SK-N-SH (cell line): Measurements from ENCODE around the gene TMUB1. TPM values are rescaled to one million over a fixed set of nuclear protein-coding genes. Genes with fewer than 3 reads are reported as not detected.

Experiments
- CTCF ChIA-PET: fragments of 300-600, 350-600 bp; formaldehyde crosslinking; extraction: SDS; loops from one replicate; lab custom pipeline; 2021; lab: Yijun Ruan, JAX
- POLR2A ChIA-PET: fragments of 350-600 bp; sonication (Branson Sonifier 250); formaldehyde crosslinking; extraction: SDS; loops from one replicate; lab custom pipeline; 2020; ENCODE audit warnings: antibody characterized with exemption, inconsistent platforms; lab: Yijun Ruan, JAX
- DNase-seq: peaks from one replicate; pipeline ENCODE4 v3.0.0; 2012
- H2AFZ ChIP-seq: fragments of 200-600 bp; sonication (generic); 2 replicates; pipeline ENCODE4 v1.8.1; 2016; ENCODE audit warnings: antibody characterized with exemption, mild to moderate bottlenecking, low read depth
- H3F3A ChIP-seq: fragments of 200-600 bp; sonication (generic); replicated peaks from 2 replicates; pipeline ENCODE3; 2016; ENCODE audit warnings: antibody characterized with exemption, mild to moderate bottlenecking; ENCODE audit not compliant: insufficient read depth
- H3K27ac ChIP-seq, 2 experiments: fragments of 200-500 bp in 1 of 2; fragments of 200-600 bp in 1 of 2; sonication (Bioruptor generic) in 1 of 2; sonication (generic), shearing (Covaris generic) in 1 of 2; 2 replicates each; pipeline versions ENCODE4 v1.5.1 to v1.6.1; 2014 to 2016; ENCODE audit warnings: low read depth in 2 of 2, inconsistent platforms in 1 of 2, low read length in 1 of 2, mild to moderate bottlenecking in 1 of 2, mixed read lengths in 1 of 2
- H3K27me3 ChIP-seq: fragments of 200-600 bp; sonication (generic), shearing (Covaris generic); 2 replicates; pipeline ENCODE4 v1.6.1; 2016; ENCODE audit warnings: mixed run types; ENCODE audit not compliant: insufficient read depth
- H3K36me3 ChIP-seq, 2 experiments: fragments of 200-500 bp in 1 of 2; fragments of 200-600 bp in 1 of 2; sonication (Bioruptor generic) in 1 of 2; sonication (generic) in 1 of 2; replicated peaks in 1 of 2; 2 replicates each; pipeline versions ENCODE3 to v1.5.1; 2014 to 2016; ENCODE audit warnings: low read length in 1 of 2, mild to moderate bottlenecking in 1 of 2; ENCODE audit not compliant: insufficient read depth in 2 of 2, control insufficient read depth in 1 of 2
- H3K4me1 ChIP-seq, 2 experiments: fragments of 200-500 bp in 1 of 2; fragments of 200-600 bp in 1 of 2; sonication (Bioruptor generic) in 1 of 2; sonication (generic), shearing (Covaris generic) in 1 of 2; 2 replicates each; pipeline versions ENCODE4 v1.5.1 to v1.6.1; 2014 to 2016; ENCODE audit warnings: low read depth in 1 of 2, low read length in 1 of 2, mixed run types in 1 of 2; ENCODE audit not compliant: insufficient read depth in 2 of 2, control insufficient read depth in 1 of 2
- H3K4me2 ChIP-seq: fragments of 200-600 bp; sonication (generic), shearing (Covaris generic); 2 replicates; pipeline ENCODE4 v1.6.1; 2017; ENCODE audit warnings: mixed run types
- H3K4me3 ChIP-seq, 2 experiments: fragments of 200-500 bp in 1 of 2; fragments of 200-600 bp in 1 of 2; sonication (Bioruptor generic) in 1 of 2; sonication (generic), shearing (Covaris generic) in 1 of 2; 2 replicates each; pipeline versions ENCODE4 v1.5.1 to v1.8.1; 2014 to 2016; ENCODE audit warnings: low read depth in 2 of 2, inconsistent platforms in 1 of 2, low read length in 1 of 2, mild to moderate bottlenecking in 1 of 2, mixed read lengths in 1 of 2, moderate library complexity in 1 of 2
- H3K79me2 ChIP-seq: fragments of 200-600 bp; sonication (generic); 2 replicates; pipeline ENCODE4 v1.8.1; 2017; ENCODE audit warnings: mild to moderate bottlenecking; ENCODE audit not compliant: insufficient read depth
- H3K9ac ChIP-seq: fragments of 200-600 bp; sonication (generic); 2 replicates; pipeline ENCODE4 v1.6.1; 2017; ENCODE audit warnings: mixed run types
- H3K9me2 ChIP-seq: fragments of 200-600 bp; sonication (generic); 2 replicates; pipeline ENCODE4 v1.6.1; 2017; ENCODE audit warnings: mixed run types
- H3K9me3 ChIP-seq: fragments of 200-600 bp; sonication (generic); 2 replicates; pipeline ENCODE4 v1.6.1; 2017; ENCODE audit warnings: mixed run types, mild to moderate bottlenecking, moderate library complexity
- H4K20me1 ChIP-seq: fragments of 200-600 bp; sonication (generic); 2 replicates; pipeline ENCODE4 v1.6.1; 2017; ENCODE audit warnings: mild to moderate bottlenecking, mixed run types; ENCODE audit not compliant: insufficient read depth
- CHD2 ChIP-seq: fragments of 150-350 bp; IDR thresholded peaks from 2 replicates; pipeline ENCODE4 v1.6.1; 2018; ENCODE audit warnings: low read length; ENCODE audit not compliant: partially characterized antibody
- EZH2phosphoT487 ChIP-seq: fragments of 200-600 bp; sonication (generic); IDR thresholded peaks from 2 replicates; pipeline ENCODE4 v1.6.1; 2017; ENCODE audit warnings: low read depth, mixed run types, mild to moderate bottlenecking, antibody characterized with exemption, moderate library complexity, borderline replicate concordance
- GATA2 ChIP-seq: sonication (generic); formaldehyde crosslinking; IDR thresholded peaks from 2 replicates; pipeline ENCODE4 v1.5.0; 2020; ENCODE audit warnings: mild to moderate bottlenecking, missing genetic modification reagents
- NFIC ChIP-seq: IDR thresholded peaks from 2 replicates; pipeline ENCODE4 v1.4.0; 2012; ENCODE audit warnings: borderline replicate concordance
- RAD21 ChIP-seq: IDR thresholded peaks from 2 replicates; pipeline ENCODE4 v1.6.1; 2012; ENCODE audit warnings: mild to moderate bottlenecking, low read length
- SIN3A ChIP-seq: IDR thresholded peaks from 2 replicates; pipeline ENCODE4 v1.6.1; 2012; ENCODE audit warnings: low read depth, mild to moderate bottlenecking, low read length, moderate library complexity, borderline replicate concordance
- SMC3 ChIP-seq: IDR thresholded peaks from 2 replicates; pipeline ENCODE4 v1.6.1; 2012; ENCODE audit warnings: low read depth, low read length, improper control_type of control experiment
- TAF1 ChIP-seq: IDR thresholded peaks from 2 replicates; pipeline ENCODE4 v1.6.1; 2012; ENCODE audit warnings: low read depth, mild to moderate bottlenecking, low read length, moderate library complexity, borderline replicate concordance
- TCF12 ChIP-seq: IDR thresholded peaks from 2 replicates; pipeline ENCODE4 v1.4.0; 2012
- WGBS: methylation state at CpG from one replicate; pipeline ENCODE4 v1.1.6; 2017; ENCODE audit warnings: low lambda C conversion rate; 5-methylcytosine and 5-hydroxymethylcytosine counted together
- polyA plus RNA-seq, 3 experiments: library from polyadenylated mRNA; depleted of rRNA; stranded (reverse); fragments of >200 nt; gene quantifications; 2 replicates each; pipeline ENCODE4 v1.2.3, GENCODE V29; 2012
- TF ChIP-seq, protein P1 (sequence below): IDR thresholded peaks from 2 replicates; pipeline ENCODE4 v1.6.1; 2012; ENCODE audit warnings: mild to moderate bottlenecking, low read depth, low read length, moderate library complexity
- TF ChIP-seq, protein P2 (sequence below): IDR thresholded peaks from 2 replicates; pipeline ENCODE4 v1.4.0; 2012; ENCODE audit warnings: low read depth, borderline replicate concordance
- TF ChIP-seq, protein P3 (sequence below): IDR thresholded peaks from 2 replicates; pipeline ENCODE4 v1.4.0; 2012; ENCODE audit warnings: low read depth

The TMUB1 gene
- polyA plus RNA-seq, 1 of the 3 experiments (the other 2 are of a cell fraction): 60.6 TPM

DNA sequence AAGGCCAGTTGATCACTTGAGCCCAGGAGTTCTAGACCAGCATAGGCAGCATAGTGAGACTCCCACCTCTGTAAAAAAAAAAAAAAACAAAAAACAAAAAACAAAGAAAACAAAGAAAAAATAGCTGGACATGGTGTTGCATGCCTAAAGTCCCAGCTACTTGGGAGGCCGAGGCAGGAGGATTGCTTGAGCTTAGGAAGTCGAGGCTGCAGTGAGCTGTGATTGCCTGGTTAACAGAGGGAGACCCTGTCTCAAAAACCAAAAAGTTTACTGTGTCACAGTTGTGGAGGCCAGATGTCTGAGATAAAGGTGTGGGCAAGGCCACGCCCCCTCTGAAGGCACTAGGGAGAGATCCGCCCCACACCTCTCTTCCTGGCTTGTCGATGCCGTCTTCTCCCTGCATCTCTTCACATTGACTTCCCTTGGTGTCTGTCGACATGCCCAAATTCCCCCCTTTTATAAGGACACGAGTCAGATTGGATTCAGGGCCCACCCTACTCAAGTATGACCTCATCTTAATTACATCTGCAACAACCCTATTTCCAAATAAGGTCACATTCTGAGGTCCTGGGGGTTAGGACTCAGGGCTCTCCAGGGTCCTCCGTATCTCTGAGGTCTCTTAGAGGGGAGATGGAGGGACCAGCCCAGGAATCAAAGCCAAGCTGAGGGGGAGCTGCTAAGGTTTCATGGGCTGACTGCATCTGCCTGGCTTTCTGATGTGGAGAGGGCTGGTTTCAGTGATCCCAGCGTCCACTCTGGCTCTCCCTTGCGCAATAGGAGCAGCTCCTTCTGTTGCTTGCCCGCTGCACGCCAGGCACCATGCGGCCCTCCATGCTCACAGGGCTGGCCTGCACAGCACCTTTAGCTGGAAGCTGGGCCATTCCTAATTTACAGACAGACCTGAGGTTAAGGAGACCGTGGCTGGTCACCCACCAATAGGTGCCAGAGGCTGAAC lies 26.1 kb upstream of the TMUB1 start:
- H4K20me1 ChIP-seq: peaks cover 98% of the 10 kb centered on the region
- peaks cover 23 to 29% of the 10 kb centered on the region in 2 experiments for H3K4me1 ChIP-seq
- ChIA-PET CTCF (interaction anchor here (0.9 to 18.7 kb wide), 18 partner anchors 8 to 211 kb away, joined by 3 to 474 read pairs (median 8); partner anchors contain the start of genes ABCB8, AGAP3, CDK5 and FASTK), POLR2A (interaction anchor here (0.8 kb wide), 1 partner anchor 70 kb away, joined by 4 read pairs; no protein-coding TSS in a partner anchor)
- no peak overlapping the region for H3K4me2 ChIP-seq
- peaks cover 52% of the 10 kb centered on the region for H3F3A ChIP-seq
- no peak overlapping the region for H2AFZ ChIP-seq
- H3K36me3 ChIP-seq: peaks cover 0 to under 1% of the 10 kb centered on the region in 2 experiments
- no peak overlapping the region for H3K4me3 ChIP-seq
- no peaks in the 10 kb centered on the region for H3K27me3 ChIP-seq
- no peak for DNase-seq
- 83% methylated on average over 15 of the region's 15 CpGs for WGBS
- no peak overlapping the region for H3K27ac ChIP-seq
- TF ChIP-seq EZH2phosphoT487 (no peak), RAD21 (no peak), TAF1 (no peak), CHD2 (no peak), TCF12 (no peak), GATA2 (CRISPR knock-in tag) (no peak), SMC3 (no peak), NFIC (no peak), SIN3A (no peak)
- TF ChIP-seq, protein P1, sequence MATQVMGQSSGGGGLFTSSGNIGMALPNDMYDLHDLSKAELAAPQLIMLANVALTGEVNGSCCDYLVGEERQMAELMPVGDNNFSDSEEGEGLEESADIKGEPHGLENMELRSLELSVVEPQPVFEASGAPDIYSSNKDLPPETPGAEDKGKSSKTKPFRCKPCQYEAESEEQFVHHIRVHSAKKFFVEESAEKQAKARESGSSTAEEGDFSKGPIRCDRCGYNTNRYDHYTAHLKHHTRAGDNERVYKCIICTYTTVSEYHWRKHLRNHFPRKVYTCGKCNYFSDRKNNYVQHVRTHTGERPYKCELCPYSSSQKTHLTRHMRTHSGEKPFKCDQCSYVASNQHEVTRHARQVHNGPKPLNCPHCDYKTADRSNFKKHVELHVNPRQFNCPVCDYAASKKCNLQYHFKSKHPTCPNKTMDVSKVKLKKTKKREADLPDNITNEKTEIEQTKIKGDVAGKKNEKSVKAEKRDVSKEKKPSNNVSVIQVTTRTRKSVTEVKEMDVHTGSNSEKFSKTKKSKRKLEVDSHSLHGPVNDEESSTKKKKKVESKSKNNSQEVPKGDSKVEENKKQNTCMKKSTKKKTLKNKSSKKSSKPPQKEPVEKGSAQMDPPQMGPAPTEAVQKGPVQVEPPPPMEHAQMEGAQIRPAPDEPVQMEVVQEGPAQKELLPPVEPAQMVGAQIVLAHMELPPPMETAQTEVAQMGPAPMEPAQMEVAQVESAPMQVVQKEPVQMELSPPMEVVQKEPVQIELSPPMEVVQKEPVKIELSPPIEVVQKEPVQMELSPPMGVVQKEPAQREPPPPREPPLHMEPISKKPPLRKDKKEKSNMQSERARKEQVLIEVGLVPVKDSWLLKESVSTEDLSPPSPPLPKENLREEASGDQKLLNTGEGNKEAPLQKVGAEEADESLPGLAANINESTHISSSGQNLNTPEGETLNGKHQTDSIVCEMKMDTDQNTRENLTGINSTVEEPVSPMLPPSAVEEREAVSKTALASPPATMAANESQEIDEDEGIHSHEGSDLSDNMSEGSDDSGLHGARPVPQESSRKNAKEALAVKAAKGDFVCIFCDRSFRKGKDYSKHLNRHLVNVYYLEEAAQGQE: no peak
- TF ChIP-seq, protein P2, sequence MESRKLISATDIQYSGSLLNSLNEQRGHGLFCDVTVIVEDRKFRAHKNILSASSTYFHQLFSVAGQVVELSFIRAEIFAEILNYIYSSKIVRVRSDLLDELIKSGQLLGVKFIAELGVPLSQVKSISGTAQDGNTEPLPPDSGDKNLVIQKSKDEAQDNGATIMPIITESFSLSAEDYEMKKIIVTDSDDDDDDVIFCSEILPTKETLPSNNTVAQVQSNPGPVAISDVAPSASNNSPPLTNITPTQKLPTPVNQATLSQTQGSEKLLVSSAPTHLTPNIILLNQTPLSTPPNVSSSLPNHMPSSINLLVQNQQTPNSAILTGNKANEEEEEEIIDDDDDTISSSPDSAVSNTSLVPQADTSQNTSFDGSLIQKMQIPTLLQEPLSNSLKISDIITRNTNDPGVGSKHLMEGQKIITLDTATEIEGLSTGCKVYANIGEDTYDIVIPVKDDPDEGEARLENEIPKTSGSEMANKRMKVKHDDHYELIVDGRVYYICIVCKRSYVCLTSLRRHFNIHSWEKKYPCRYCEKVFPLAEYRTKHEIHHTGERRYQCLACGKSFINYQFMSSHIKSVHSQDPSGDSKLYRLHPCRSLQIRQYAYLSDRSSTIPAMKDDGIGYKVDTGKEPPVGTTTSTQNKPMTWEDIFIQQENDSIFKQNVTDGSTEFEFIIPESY: no peak
- TF ChIP-seq, protein P3, sequence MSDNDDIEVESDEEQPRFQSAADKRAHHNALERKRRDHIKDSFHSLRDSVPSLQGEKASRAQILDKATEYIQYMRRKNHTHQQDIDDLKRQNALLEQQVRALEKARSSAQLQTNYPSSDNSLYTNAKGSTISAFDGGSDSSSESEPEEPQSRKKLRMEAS: no peak
- no peaks in the 10 kb centered on the region for H3K9me2 ChIP-seq
- H3K9me3 ChIP-seq: no peaks in the 10 kb centered on the region
- H3K9ac ChIP-seq: no peak overlapping the region
- peaks cover 81% of the 10 kb centered on the region for H3K79me2 ChIP-seq
